Stimulated activated CD4-positive, alpha-beta T cell treated with anti-CD3 and anti-CD28 coated beads, Interleukin-1b, Interleukin-23, amount 100 ng/mL, for 48 hours (primary cell): ENCODE data around the gene HIP1.
A peak's percentile ranks its signal among the peaks of the same experiment; 100 is the strongest.
"Not testable (repeated sequence)": the region's sequence is repeated elsewhere in the genome, so short reads cannot be mapped to it uniquely, and the experiment has no call there.

Source experiments
- DNase-seq: peaks from one replicate; pipeline ENCODE4 v3.0.0-alpha.2; 2020

Gene HIP1

GRCh38 chr7:75608451-75609122 lies 130.2 kb downstream of the HIP1 start:
- DNase-seq, result no peak

GRCh38 chr7:75604408-75604807 lies 134.3 kb downstream of the HIP1 start:
- DNase-seq, result no peak

- DNase-seq, result not testable (repeated sequence)
These were observed 135.9 kb downstream of the HIP1 start for GRCh38 chr7:75602831-75603230.

- no peak for DNase-seq
These were observed 137.2 kb downstream of the HIP1 start for GRCh38 chr7:75601539-75601938.

GRCh38 chr7:75600748-75601147 lies 138.0 kb downstream of the HIP1 start:
- not testable (repeated sequence) for DNase-seq

GRCh38 chr7:75599244-75599781 lies 139.4 kb downstream of the HIP1 start:
- DNase-seq, result no peak

- DNase-seq, result peak; percentile 10
These were observed 141.8 kb downstream of the HIP1 start for GRCh38 chr7:75596727-75597614.

- no peak for DNase-seq
These were observed 143.0 kb downstream of the HIP1 start for GRCh38 chr7:75595766-75596165.

GRCh38 chr7:75593500-75594184 lies 145.1 kb downstream of the HIP1 start:
- not testable (repeated sequence) for DNase-seq

- no peak for DNase-seq
These were observed 147.1 kb downstream of the HIP1 start for GRCh38 chr7:75591467-75592255.

- no peak for DNase-seq
These were observed 148.3 kb downstream of the HIP1 start for GRCh38 chr7:75590373-75591005.

- no peak for DNase-seq
These were observed 154.4 kb downstream of the HIP1 start for GRCh38 chr7:75584354-75584753.

GRCh38 chr7:75583255-75583654 lies 155.5 kb downstream of the HIP1 start:
- DNase-seq, result no peak

- no peak for DNase-seq
These were observed 158.8 kb downstream of the HIP1 start for GRCh38 chr7:75579899-75580298.

- no peak for DNase-seq
These were observed 160.7 kb downstream of the HIP1 start for GRCh38 chr7:75578081-75578480.

GRCh38 chr7:75575488-75576121 lies 163.1 kb downstream of the HIP1 start:
- DNase-seq, result no peak

- no peak for DNase-seq
These were observed 165.2 kb downstream of the HIP1 start for GRCh38 chr7:75573477-75574019.

- no peak for DNase-seq
These were observed 165.9 kb downstream of the HIP1 start for GRCh38 chr7:75572814-75573213.

- DNase-seq, result no peak
These were observed 166.3 kb downstream of the HIP1 start for GRCh38 chr7:75572396-75572795.

GRCh38 chr7:75571209-75571608 lies 167.5 kb downstream of the HIP1 start:
- no peak for DNase-seq

- not testable (repeated sequence) for DNase-seq
These were observed 169.0 kb downstream of the HIP1 start for GRCh38 chr7:75569629-75570282.
